ENCODE results near the gene OLIG1. TPM values are rescaled to one million over a fixed set of nuclear protein-coding genes. Genes with fewer than 3 reads are reported as not detected.

Gene OLIG1
- polyA plus RNA-seq, 3 donors = 20.0 to 51.0 (median 40.7) TPM

GRCh38 chr21:33057385-33057940 lies 12.5 kb upstream of the OLIG1 start:
- 97% methylated on average over 8 of the region's 11 CpGs for WGBS (ENCODE audit: insufficient coverage)
- no peak overlapping the region for H3K4me2 ChIP-seq (replicated peaks; ENCODE audit: extremely low read depth, low read length, poor library complexity, severe bottlenecking)
- no peak overlapping the region for H3K9ac ChIP-seq (ENCODE audit: insufficient read depth, low read length, poor library complexity, severe bottlenecking)
- H3K4me1 ChIP-seq (ENCODE audit: control insufficient read depth in 1 of 2, insufficient read depth in 2 of 2, low read length in 2 of 2) = peaks cover 81 to 86% of the 10 kb centered on the region in 2 donors
- no peaks in the 10 kb centered on the region for H3K79me2 ChIP-seq (ENCODE audit: insufficient read depth, low read length)
- no peaks in the 10 kb centered on the region for H4K20me1 ChIP-seq (ENCODE audit: insufficient read depth, low read length)
- H3K36me3 ChIP-seq (replicated peaks in 1 of 2; ENCODE audit: control insufficient read depth in 1 of 2, insufficient read depth in 2 of 2, low read length in 2 of 2) = no peaks in the 10 kb centered on the region
- H3K9me3 ChIP-seq (replicated peaks in 1 of 2; ENCODE audit: control insufficient read depth in 1 of 2, insufficient read depth in 1 of 2, low read length in 2 of 2) = no peaks in the 10 kb centered on the region
- Mint-ChIP-seq H3K36me3 (peaks cover 11 to 16% of the 10 kb centered on the region in 2 donors), H3K4me3 (no peak overlapping the region), H3K9me3 (peaks cover 0 to 4% (median 0%) of the 10 kb centered on the region in 7 donors), H3K27me3 (ENCODE audit: low read depth in 3 of 3) (peaks cover 0 to 1% (median 0%) of the 10 kb centered on the region in 3 donors), H3K4me1 (peaks cover 86% of the 10 kb centered on the region), H3K27ac (peak overlapping the region; percentile 30 to 98 (median 96))
- intact Hi-C loops (cut with micrococcal nuclease) = no loop called here
- DNase-seq = no peak
- no peaks in the 10 kb centered on the region for H3K27me3 ChIP-seq (ENCODE audit: control insufficient read depth in 2 of 2, insufficient read depth in 2 of 2, low read length in 2 of 2)
- peak overlapping the region in 1 of 3 experiments; percentile 55 for H3K4me3 ChIP-seq (replicated peaks in 1 of 3; ENCODE audit: low read depth in 2 of 3, low read length in 3 of 3)
- TF ChIP-seq CTCF (IDR thresholded peaks at IDR 0.05) = no peak
- H2AFZ ChIP-seq (ENCODE audit: insufficient read depth, low read depth, low read length, poor library complexity, severe bottlenecking) = no peak overlapping the region
- peak overlapping the region; percentile 77 to 88 for H3K27ac ChIP-seq (ENCODE audit: low read depth in 1 of 2, low read length in 2 of 2)

DNA sequence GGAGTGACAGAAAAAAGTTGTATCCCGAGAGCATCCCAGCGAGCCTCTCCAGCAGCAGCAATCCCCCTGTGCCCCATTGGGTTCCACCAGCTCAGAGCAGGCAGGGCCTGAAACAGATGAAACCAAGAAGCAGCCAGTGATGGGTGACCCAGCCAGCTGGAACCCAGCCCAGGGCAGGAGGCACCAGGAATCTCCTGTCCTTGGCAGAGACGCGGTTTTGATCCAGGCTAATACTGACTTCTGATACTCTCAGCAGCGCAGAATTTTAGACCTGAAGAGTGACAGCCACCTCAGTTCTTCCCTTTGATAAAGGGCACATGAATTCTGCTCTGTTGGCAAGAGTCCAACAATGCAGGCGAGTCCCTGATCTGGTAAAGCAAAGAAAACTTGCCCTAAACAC lies 11.4 kb upstream of the OLIG1 start:
- H2AFZ ChIP-seq (ENCODE audit: insufficient read depth, low read depth, low read length, poor library complexity, severe bottlenecking) = no peak overlapping the region
- Mint-ChIP-seq H3K9me3 (peaks cover 0 to 4% (median 0%) of the 10 kb centered on the region in 7 donors), H3K36me3 (peaks cover 11 to 18% of the 10 kb centered on the region in 2 donors), H3K27me3 (ENCODE audit: low read depth in 3 of 3) (peaks cover 0 to 1% (median 0%) of the 10 kb centered on the region in 3 donors), H3K4me3 (peak overlapping the region in 1 of 2 donors; percentile 74), H3K4me1 (peaks cover 94% of the 10 kb centered on the region), H3K27ac (peak overlapping the region; percentile 86 to 98 (median 96))
- TF ChIP-seq CTCF (IDR thresholded peaks at IDR 0.05) = no peak
- intact Hi-C loops (cut with micrococcal nuclease) = no loop called here
- peak overlapping the region; percentile 66 for H3K4me2 ChIP-seq (replicated peaks; ENCODE audit: extremely low read depth, low read length, poor library complexity, severe bottlenecking)
- H3K27me3 ChIP-seq (ENCODE audit: control insufficient read depth in 2 of 2, insufficient read depth in 2 of 2, low read length in 2 of 2) = no peaks in the 10 kb centered on the region
- no peaks in the 10 kb centered on the region for H3K36me3 ChIP-seq (replicated peaks in 1 of 2; ENCODE audit: control insufficient read depth in 1 of 2, insufficient read depth in 2 of 2, low read length in 2 of 2)
- H3K79me2 ChIP-seq (ENCODE audit: insufficient read depth, low read length) = no peaks in the 10 kb centered on the region
- no peaks in the 10 kb centered on the region for H3K9me3 ChIP-seq (replicated peaks in 1 of 2; ENCODE audit: control insufficient read depth in 1 of 2, insufficient read depth in 1 of 2, low read length in 2 of 2)
- no peak for DNase-seq
- peak overlapping the region; percentile 77 to 88 for H3K27ac ChIP-seq (ENCODE audit: low read depth in 1 of 2, low read length in 2 of 2)
- H4K20me1 ChIP-seq (ENCODE audit: insufficient read depth, low read length) = no peaks in the 10 kb centered on the region
- peaks cover 88 to 94% of the 10 kb centered on the region in 2 donors for H3K4me1 ChIP-seq (ENCODE audit: control insufficient read depth in 1 of 2, insufficient read depth in 2 of 2, low read length in 2 of 2)
- H3K4me3 ChIP-seq (replicated peaks in 1 of 3; ENCODE audit: low read depth in 2 of 3, low read length in 3 of 3) = peak overlapping the region in 1 of 3 experiments; percentile 55
- WGBS (ENCODE audit: insufficient coverage) = 92% methylated on average over 5 of the region's 6 CpGs
- H3K9ac ChIP-seq (ENCODE audit: insufficient read depth, low read length, poor library complexity, severe bottlenecking) = no peak overlapping the region
